ENCODE measurements around the gene SP7.

DNA sequence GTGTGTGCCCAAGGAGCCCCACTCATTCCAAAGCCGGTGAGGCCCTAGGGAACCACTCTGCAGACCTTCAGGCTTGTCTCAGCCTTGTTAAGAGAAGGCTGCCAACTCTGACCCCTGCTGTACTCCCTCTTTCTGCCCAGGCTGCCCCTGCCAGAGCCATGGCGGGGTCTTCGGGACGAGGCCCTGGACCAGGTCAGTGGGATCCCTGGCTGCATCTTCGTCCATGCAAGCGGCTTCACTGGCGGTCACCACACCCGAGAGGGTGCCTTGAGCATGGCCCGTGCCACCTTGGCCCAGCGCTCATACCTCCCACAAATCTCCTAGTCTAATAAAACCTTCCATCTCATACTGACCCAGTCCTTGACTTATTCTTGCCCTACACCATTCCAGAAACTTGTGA is 29.3 kb downstream of the SP7 start:
- TF ChIP-seq CTCF (IDR thresholded peaks at IDR 0.05) = no peak
- no peak for TF ChIP-seq POLR2A (IDR thresholded peaks at IDR 0.05)
- no peak for TF ChIP-seq EP300 (IDR thresholded peaks at IDR 0.05)

All from ovary (tissue), 3 donors.